ENCODE measurements around the gene SIRT5.

GRCh38 chr6:13553646-13554045, 20.8 kb upstream of the SIRT5 start:
- TF ChIP-seq CTCF (IDR thresholded peaks at IDR 0.05): no peak
- TF ChIP-seq MAFK (IDR thresholded peaks at IDR 0.05; ENCODE audit: partially characterized antibody): no peak
- TF ChIP-seq HEYL (CRISPR knock-in tag; IDR thresholded peaks at IDR 0.05): no peak
- TF ChIP-seq SREBF2 (IDR thresholded peaks at IDR 0.05): no peak
- no peak for TF ChIP-seq POLR2AphosphoS2 (conservative IDR thresholded peaks at IDR 0.05; ENCODE audit: low read length)
- TF ChIP-seq EP300 (IDR thresholded peaks at IDR 0.05): no peak
- no peak for TF ChIP-seq HMGXB4 (CRISPR knock-in tag; IDR thresholded peaks at IDR 0.05; ENCODE audit: borderline replicate concordance)
- TF ChIP-seq NPAS2 (CRISPR knock-in tag; IDR thresholded peaks at IDR 0.05; ENCODE audit: borderline replicate concordance): no peak
- no peak for TF ChIP-seq POLR2A (IDR thresholded peaks at IDR 0.05; ENCODE audit: low read length)
- TF ChIP-seq CEBPB (IDR thresholded peaks at IDR 0.05): no peak
- TF ChIP-seq EHMT2 (IDR thresholded peaks at IDR 0.05; ENCODE audit: low read depth): no peak

Data from A549 (cell line).